Loucy (cell line): ENCODE measurements around the gene NPTX2.

Experiments
- EZH2phosphoT487 ChIP-seq: fragments of 200-600 bp; IDR thresholded peaks from 2 replicates; pipeline ENCODE4 v1.6.1; 2018; ENCODE audit warnings: antibody characterized with exemption, mild to moderate bottlenecking, moderate library complexity, borderline replicate concordance
- TF ChIP-seq, protein P1 (sequence below): fragments of 200-600 bp; sonication (generic); conservative IDR thresholded peaks from 2 replicates; pipeline ENCODE4 v1.5.1; 2014; ENCODE audit warnings: mild to moderate bottlenecking, antibody characterized with exemption, low read length

DNA sequence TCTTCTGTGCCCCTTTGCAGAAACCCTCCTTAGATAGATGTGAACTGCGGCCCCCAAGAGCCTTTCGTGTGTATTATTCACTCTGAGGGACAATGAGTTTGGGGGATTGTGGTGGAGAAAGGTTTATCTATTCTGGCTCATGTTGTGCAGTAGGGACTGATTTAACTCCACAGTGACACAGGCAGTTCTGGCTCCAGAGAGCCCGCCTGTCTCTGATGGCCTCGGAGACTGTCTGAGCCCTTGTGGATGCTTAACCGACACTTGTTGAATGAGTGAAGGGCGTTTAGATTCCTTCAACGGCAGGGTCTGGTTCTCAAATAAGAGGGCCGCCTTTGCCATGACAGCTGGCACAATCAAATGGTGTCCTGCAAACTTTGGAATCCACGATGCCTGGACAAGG lies 5.8 kb downstream of the NPTX2 start:
- TF ChIP-seq, protein P1, sequence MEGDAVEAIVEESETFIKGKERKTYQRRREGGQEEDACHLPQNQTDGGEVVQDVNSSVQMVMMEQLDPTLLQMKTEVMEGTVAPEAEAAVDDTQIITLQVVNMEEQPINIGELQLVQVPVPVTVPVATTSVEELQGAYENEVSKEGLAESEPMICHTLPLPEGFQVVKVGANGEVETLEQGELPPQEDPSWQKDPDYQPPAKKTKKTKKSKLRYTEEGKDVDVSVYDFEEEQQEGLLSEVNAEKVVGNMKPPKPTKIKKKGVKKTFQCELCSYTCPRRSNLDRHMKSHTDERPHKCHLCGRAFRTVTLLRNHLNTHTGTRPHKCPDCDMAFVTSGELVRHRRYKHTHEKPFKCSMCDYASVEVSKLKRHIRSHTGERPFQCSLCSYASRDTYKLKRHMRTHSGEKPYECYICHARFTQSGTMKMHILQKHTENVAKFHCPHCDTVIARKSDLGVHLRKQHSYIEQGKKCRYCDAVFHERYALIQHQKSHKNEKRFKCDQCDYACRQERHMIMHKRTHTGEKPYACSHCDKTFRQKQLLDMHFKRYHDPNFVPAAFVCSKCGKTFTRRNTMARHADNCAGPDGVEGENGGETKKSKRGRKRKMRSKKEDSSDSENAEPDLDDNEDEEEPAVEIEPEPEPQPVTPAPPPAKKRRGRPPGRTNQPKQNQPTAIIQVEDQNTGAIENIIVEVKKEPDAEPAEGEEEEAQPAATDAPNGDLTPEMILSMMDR: no peak
- no peak for TF ChIP-seq EZH2phosphoT487
